Measurements from ENCODE around the gene ZNF692.

ZNF692 gene

GRCh38 chr1:248824701-248825100 is 34.2 kb downstream of the ZNF692 start:
- TF ChIP-seq CTCF (IDR thresholded peaks at IDR 0.05; ENCODE audit: control extremely low read depth, extremely low read depth, low read depth, missing control alignments) = no peak
- POLR2A ChIA-PET = interaction anchor here (0.5 to 1.1 kb wide), 2 partner anchors 14 to 20 kb away, joined by 3 to 6 read pairs; no protein-coding TSS in a partner anchor

GRCh38 chr1:248824301-248824700 is 34.6 kb downstream of the ZNF692 start:
- CTCF ChIA-PET = interaction anchor here (1.2 to 5.6 kb wide), 2 partner anchors 14 to 16 kb away, joined by 3 to 78 read pairs; partner anchors contain the start of gene ZNF672
- POLR2A ChIA-PET = interaction anchor here (1.1 kb wide), 1 partner anchor 19 kb away, joined by 3 read pairs; no protein-coding TSS in a partner anchor
- no peak for TF ChIP-seq CTCF (IDR thresholded peaks at IDR 0.05; ENCODE audit: control extremely low read depth, extremely low read depth, low read depth, missing control alignments)

More at GRCh38 chr1:248824701-248825100, 34.2 kb downstream of the ZNF692 start:
- CTCF ChIA-PET = interaction anchor here (1.2 to 7.3 kb wide), 3 partner anchors 13 to 33 kb away, joined by 3 to 78 read pairs (median 48); partner anchors contain the start of genes ZNF672 and ZNF692
- DNase-seq (ENCODE audit: extremely low spot score) = no peak

GRCh38 chr1:248823517-248824001 is 35.3 kb downstream of the ZNF692 start:
- DNase-seq (ENCODE audit: extremely low spot score) = no peak
- POLR2A ChIA-PET = no interaction called here
- TF ChIP-seq CTCF (IDR thresholded peaks at IDR 0.05; ENCODE audit: control extremely low read depth, extremely low read depth, low read depth, missing control alignments) = no peak
- CTCF ChIA-PET = interaction anchor here (1.6 to 7.9 kb wide), 3 partner anchors 11 to 419 kb away, joined by 5 to 41 read pairs (median 13); no protein-coding TSS in a partner anchor

More at GRCh38 chr1:248824301-248824700, 34.6 kb downstream of the ZNF692 start:
- DNase-seq (ENCODE audit: extremely low spot score) = no peak

- CTCF ChIA-PET = interaction anchor here (0.8 to 7.9 kb wide), 4 partner anchors 9 to 418 kb away, joined by 3 to 41 read pairs (median 9); no protein-coding TSS in a partner anchor
- POLR2A ChIA-PET = no interaction called here
- no peak for TF ChIP-seq CTCF (IDR thresholded peaks at IDR 0.05; ENCODE audit: control extremely low read depth, extremely low read depth, low read depth, missing control alignments)
- no peak for DNase-seq (ENCODE audit: extremely low spot score)
Observed at GRCh38 chr1:248822148-248823032, 36.5 kb downstream of the ZNF692 start.

GRCh38 chr1:248821641-248822040 is 37.2 kb downstream of the ZNF692 start:
- ChIA-PET POLR2A (no interaction called here), CTCF (interaction anchor here (0.8 to 7.9 kb wide), 3 partner anchors 9 to 200 kb away, joined by 3 to 41 read pairs (median 13); no protein-coding TSS in a partner anchor)
- TF ChIP-seq CTCF (IDR thresholded peaks at IDR 0.05; ENCODE audit: control extremely low read depth, extremely low read depth, low read depth, missing control alignments) = no peak
- no peak for DNase-seq (ENCODE audit: extremely low spot score)

GRCh38 chr1:248821101-248821500 is 37.8 kb downstream of the ZNF692 start:
- no peak for DNase-seq (ENCODE audit: extremely low spot score)
- CTCF ChIA-PET = interaction anchor here (2.5 to 7.9 kb wide), 2 partner anchors 8 to 15 kb away, joined by 13 to 41 read pairs; no protein-coding TSS in a partner anchor
- POLR2A ChIA-PET = no interaction called here
- TF ChIP-seq CTCF (IDR thresholded peaks at IDR 0.05; ENCODE audit: control extremely low read depth, extremely low read depth, low read depth, missing control alignments) = no peak

Data from GM10248 (cell line).